ENCODE results near the gene DRAP1. TPM values are rescaled to one million over a fixed set of nuclear protein-coding genes. Genes with fewer than 3 reads are reported as not detected.
A peak's percentile ranks its signal among the peaks of the same experiment; 100 is the strongest.

DRAP1 gene
- total and polyA plus RNA-seq, 9 of the 15 experiments (the other 6 are each of a cell fraction or from before 2014, with no cell fraction given): 9.6 to 200 (median 92.9) TPM

DNA sequence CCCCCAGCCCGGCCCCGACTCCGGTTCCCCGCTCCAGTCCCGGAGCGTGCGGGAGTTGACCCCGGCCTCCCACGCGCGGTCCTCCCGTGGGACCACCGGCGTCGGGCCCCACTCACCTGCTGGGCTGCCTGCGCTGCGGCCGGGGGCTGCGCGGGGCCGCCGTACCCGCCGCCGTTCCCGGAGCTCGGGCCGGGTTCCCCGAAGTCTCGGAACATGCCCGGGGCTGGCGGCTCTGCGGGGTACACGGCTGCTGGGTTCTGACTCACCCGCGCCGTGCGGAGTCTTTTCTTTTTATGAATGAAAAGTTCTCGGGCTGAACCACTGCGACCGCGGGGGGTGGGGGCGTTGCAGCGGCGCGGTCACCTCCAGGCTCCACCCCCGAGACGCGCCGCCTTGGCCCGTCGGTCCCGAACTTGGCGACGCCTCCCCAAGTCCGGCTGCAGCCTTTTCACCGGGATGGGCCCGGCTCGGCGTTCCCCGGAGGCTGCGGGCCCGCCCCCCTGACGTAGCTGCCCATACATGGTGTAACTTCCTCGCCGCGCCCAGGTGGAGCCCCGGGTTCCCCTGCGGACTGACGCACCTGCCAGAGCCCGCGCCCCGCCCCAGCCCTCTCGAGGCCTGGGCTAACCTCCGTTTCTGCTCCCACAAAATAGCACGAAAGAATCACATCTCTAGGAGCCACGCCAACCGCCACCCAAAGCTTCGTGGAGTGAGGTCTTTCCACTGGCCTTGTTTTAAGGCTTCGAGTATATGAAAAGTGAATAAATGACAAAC, 18.9 kb upstream of the DRAP1 start, which contains the start of gene FOSL1 (continued):
- TF ChIP-seq MBD2 (IDR thresholded peaks at IDR 0.05; ENCODE audit: borderline replicate concordance, low read depth) (peak; percentile 82; the same call in 1 of the 2 replicates), CBFA2T3 (IDR thresholded peaks at IDR 0.05) (peak; percentile 16; the same call in 1 of the 2 replicates), PYGO2 (tag; IDR thresholded peaks at IDR 0.05) (no peak), HDAC8 (tag; IDR thresholded peaks at IDR 0.05) (no peak), NFIX (CRISPR knock-in tag; IDR thresholded peaks at IDR 0.05; ENCODE audit: low read depth) (no peak), PCBP2 (IDR thresholded peaks at IDR 0.05; ENCODE audit: low read depth, low read length, poor library complexity, severe bottlenecking) (no peak), SIN3B (IDR thresholded peaks at IDR 0.05; ENCODE audit: low read depth) (peak; percentile 28; the same call in 1 of the 2 replicates), GATAD2A (IDR thresholded peaks at IDR 0.05) (no peak), RHOXF2B (CRISPR knock-in tag; conservative IDR thresholded peaks at IDR 0.05) (no peak), POLR2AphosphoS5 (IDR thresholded peaks at IDR 0.05; ENCODE audit: control insufficient read depth, insufficient read depth, low read depth, low read length) (peak; percentile 97), HEY1 (CRISPR knock-in tag; IDR thresholded peaks at IDR 0.05; ENCODE audit: borderline replicate concordance) (no peak)
- TF ChIP-seq, protein P1, sequence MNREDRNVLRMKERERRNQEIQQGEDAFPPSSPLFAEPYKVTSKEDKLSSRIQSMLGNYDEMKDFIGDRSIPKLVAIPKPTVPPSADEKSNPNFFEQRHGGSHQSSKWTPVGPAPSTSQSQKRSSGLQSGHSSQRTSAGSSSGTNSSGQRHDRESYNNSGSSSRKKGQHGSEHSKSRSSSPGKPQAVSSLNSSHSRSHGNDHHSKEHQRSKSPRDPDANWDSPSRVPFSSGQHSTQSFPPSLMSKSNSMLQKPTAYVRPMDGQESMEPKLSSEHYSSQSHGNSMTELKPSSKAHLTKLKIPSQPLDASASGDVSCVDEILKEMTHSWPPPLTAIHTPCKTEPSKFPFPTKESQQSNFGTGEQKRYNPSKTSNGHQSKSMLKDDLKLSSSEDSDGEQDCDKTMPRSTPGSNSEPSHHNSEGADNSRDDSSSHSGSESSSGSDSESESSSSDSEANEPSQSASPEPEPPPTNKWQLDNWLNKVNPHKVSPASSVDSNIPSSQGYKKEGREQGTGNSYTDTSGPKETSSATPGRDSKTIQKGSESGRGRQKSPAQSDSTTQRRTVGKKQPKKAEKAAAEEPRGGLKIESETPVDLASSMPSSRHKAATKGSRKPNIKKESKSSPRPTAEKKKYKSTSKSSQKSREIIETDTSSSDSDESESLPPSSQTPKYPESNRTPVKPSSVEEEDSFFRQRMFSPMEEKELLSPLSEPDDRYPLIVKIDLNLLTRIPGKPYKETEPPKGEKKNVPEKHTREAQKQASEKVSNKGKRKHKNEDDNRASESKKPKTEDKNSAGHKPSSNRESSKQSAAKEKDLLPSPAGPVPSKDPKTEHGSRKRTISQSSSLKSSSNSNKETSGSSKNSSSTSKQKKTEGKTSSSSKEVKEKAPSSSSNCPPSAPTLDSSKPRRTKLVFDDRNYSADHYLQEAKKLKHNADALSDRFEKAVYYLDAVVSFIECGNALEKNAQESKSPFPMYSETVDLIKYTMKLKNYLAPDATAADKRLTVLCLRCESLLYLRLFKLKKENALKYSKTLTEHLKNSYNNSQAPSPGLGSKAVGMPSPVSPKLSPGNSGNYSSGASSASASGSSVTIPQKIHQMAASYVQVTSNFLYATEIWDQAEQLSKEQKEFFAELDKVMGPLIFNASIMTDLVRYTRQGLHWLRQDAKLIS (CRISPR knock-in tag; IDR thresholded peaks at IDR 0.05): peak; percentile 46; the same call in 1 of the 2 replicates
- TF ChIP-seq, protein P2, sequence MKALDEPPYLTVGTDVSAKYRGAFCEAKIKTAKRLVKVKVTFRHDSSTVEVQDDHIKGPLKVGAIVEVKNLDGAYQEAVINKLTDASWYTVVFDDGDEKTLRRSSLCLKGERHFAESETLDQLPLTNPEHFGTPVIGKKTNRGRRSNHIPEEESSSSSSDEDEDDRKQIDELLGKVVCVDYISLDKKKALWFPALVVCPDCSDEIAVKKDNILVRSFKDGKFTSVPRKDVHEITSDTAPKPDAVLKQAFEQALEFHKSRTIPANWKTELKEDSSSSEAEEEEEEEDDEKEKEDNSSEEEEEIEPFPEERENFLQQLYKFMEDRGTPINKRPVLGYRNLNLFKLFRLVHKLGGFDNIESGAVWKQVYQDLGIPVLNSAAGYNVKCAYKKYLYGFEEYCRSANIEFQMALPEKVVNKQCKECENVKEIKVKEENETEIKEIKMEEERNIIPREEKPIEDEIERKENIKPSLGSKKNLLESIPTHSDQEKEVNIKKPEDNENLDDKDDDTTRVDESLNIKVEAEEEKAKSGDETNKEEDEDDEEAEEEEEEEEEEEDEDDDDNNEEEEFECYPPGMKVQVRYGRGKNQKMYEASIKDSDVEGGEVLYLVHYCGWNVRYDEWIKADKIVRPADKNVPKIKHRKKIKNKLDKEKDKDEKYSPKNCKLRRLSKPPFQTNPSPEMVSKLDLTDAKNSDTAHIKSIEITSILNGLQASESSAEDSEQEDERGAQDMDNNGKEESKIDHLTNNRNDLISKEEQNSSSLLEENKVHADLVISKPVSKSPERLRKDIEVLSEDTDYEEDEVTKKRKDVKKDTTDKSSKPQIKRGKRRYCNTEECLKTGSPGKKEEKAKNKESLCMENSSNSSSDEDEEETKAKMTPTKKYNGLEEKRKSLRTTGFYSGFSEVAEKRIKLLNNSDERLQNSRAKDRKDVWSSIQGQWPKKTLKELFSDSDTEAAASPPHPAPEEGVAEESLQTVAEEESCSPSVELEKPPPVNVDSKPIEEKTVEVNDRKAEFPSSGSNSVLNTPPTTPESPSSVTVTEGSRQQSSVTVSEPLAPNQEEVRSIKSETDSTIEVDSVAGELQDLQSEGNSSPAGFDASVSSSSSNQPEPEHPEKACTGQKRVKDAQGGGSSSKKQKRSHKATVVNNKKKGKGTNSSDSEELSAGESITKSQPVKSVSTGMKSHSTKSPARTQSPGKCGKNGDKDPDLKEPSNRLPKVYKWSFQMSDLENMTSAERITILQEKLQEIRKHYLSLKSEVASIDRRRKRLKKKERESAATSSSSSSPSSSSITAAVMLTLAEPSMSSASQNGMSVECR (CRISPR knock-in tag; IDR thresholded peaks at IDR 0.05): no peak; the same call in 1 of the 2 replicates
- TF ChIP-seq, protein P3, sequence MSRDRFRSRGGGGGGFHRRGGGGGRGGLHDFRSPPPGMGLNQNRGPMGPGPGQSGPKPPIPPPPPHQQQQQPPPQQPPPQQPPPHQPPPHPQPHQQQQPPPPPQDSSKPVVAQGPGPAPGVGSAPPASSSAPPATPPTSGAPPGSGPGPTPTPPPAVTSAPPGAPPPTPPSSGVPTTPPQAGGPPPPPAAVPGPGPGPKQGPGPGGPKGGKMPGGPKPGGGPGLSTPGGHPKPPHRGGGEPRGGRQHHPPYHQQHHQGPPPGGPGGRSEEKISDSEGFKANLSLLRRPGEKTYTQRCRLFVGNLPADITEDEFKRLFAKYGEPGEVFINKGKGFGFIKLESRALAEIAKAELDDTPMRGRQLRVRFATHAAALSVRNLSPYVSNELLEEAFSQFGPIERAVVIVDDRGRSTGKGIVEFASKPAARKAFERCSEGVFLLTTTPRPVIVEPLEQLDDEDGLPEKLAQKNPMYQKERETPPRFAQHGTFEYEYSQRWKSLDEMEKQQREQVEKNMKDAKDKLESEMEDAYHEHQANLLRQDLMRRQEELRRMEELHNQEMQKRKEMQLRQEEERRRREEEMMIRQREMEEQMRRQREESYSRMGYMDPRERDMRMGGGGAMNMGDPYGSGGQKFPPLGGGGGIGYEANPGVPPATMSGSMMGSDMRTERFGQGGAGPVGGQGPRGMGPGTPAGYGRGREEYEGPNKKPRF (IDR thresholded peaks at IDR 0.05; ENCODE audit: low read depth, low read length): no peak
- TF ChIP-seq, protein P4, sequence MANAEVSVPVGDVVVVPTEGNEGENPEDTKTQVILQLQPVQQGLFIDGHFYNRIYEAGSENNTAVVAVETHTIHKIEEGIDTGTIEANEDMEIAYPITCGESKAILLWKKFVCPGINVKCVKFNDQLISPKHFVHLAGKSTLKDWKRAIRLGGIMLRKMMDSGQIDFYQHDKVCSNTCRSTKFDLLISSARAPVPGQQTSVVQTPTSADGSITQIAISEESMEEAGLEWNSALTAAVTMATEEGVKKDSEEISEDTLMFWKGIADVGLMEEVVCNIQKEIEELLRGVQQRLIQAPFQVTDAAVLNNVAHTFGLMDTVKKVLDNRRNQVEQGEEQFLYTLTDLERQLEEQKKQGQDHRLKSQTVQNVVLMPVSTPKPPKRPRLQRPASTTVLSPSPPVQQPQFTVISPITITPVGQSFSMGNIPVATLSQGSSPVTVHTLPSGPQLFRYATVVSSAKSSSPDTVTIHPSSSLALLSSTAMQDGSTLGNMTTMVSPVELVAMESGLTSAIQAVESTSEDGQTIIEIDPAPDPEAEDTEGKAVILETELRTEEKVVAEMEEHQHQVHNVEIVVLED (CRISPR knock-in tag; IDR thresholded peaks at IDR 0.05): no peak; the same call in 1 of the 2 replicates
